ENCODE results near the gene PRSS2. TPM values are rescaled to one million over a fixed set of nuclear protein-coding genes. Genes with fewer than 3 reads are reported as not detected.
"Not testable (repeated sequence)": the region's sequence is repeated elsewhere in the genome, so short reads cannot be mapped to it uniquely, and the experiment has no call there.

Gene PRSS2
- total RNA-seq, 2 donors from 2014 or later: not detected

DNA sequence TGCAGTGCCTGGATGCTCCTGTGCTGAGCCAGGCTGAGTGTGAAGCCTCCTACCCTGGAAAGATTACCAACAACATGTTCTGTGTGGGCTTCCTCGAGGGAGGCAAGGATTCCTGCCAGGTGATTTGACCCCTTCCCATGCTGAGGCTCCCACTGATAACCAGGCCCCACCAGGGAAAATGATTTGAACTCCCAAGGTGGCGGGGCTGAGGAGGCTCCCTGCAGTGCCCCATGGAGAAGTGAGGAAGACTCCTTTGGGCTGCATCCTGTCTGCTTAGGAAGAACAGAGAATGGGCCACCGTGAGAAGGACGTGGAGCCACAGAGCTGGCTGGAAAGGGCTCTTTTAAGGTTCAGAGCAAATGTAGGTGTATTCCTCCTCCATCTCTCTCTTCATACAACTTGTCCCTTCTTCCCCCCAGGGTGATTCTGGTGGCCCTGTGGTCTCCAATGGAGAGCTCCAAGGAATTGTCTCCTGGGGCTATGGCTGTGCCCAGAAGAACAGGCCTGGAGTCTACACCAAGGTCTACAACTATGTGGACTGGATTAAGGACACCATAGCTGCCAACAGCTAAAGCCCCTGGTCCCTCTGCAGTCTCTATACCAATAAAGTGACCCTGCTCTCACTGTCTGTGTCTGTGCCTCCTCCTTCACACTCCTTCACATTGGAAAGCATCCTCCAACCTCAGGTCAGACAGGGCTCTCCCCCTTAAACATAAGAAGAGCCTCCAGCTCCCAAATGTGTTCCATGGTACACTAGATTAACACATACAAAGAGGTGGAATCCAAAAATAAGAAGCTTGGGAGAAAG is 3.4 kb downstream of the PRSS2 start:
- 83% methylated on average over 4 of the region's 4 CpGs for WGBS
- Histone ChIP-seq H3K27ac (no peak overlapping the region), H3K9me3 (no peaks in the 10 kb centered on the region), H3K27me3 (replicated peaks; ENCODE audit: insufficient read depth) (no peaks in the 10 kb centered on the region), H3K4me1 (replicated peaks) (no peaks in the 10 kb centered on the region), H3K36me3 (no peaks in the 10 kb centered on the region), H3K4me3 (no peak overlapping the region)
- intact Hi-C loops (cut with DNase I): no loop called here
- TF ChIP-seq POLR2A (IDR thresholded peaks at IDR 0.05) (no peak), POLR2AphosphoS5 (IDR thresholded peaks at IDR 0.05) (no peak)
- TF ChIP-seq, protein P1, sequence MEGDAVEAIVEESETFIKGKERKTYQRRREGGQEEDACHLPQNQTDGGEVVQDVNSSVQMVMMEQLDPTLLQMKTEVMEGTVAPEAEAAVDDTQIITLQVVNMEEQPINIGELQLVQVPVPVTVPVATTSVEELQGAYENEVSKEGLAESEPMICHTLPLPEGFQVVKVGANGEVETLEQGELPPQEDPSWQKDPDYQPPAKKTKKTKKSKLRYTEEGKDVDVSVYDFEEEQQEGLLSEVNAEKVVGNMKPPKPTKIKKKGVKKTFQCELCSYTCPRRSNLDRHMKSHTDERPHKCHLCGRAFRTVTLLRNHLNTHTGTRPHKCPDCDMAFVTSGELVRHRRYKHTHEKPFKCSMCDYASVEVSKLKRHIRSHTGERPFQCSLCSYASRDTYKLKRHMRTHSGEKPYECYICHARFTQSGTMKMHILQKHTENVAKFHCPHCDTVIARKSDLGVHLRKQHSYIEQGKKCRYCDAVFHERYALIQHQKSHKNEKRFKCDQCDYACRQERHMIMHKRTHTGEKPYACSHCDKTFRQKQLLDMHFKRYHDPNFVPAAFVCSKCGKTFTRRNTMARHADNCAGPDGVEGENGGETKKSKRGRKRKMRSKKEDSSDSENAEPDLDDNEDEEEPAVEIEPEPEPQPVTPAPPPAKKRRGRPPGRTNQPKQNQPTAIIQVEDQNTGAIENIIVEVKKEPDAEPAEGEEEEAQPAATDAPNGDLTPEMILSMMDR (IDR thresholded peaks at IDR 0.05): no peak
- DNase-seq (ENCODE audit: low spot score): no peak

DNA sequence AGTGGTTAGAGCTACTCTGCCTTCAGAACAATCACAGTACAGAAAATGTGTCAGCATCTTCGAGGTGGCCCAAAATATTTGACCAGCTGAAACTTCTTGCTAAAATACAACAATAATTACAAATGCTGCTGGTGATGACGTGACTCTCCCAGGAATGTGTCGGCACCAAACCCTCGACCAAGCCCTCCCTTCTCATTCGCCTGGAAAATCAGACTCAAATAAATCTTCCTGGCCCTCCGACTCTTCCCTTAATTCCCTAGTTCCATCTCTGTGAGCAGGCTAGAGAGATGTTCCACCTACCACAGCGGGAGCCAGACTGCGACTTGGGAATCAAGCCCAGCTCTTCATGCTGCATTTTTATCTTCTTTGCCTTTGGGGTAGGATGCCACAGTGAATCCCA is 4.1 kb downstream of the PRSS2 start:
- no peaks in the 10 kb centered on the region for H3K9me3 ChIP-seq
- no peak for DNase-seq (ENCODE audit: low spot score)
- TF ChIP-seq POLR2AphosphoS5 (IDR thresholded peaks at IDR 0.05): no peak
- no peak for TF ChIP-seq POLR2A (IDR thresholded peaks at IDR 0.05)
- TF ChIP-seq, protein P1 (IDR thresholded peaks at IDR 0.05): no peak
- H3K27ac ChIP-seq: no peak overlapping the region
- intact Hi-C loops (cut with DNase I): no loop called here
- no peaks in the 10 kb centered on the region for H3K27me3 ChIP-seq (replicated peaks; ENCODE audit: insufficient read depth)
- no peaks in the 10 kb centered on the region for H3K36me3 ChIP-seq
- 52% methylated on average over 8 of the region's 8 CpGs for whole genome bisulfite sequencing
- H3K4me1 ChIP-seq (replicated peaks): no peaks in the 10 kb centered on the region
- no peak overlapping the region for H3K4me3 ChIP-seq

DNA sequence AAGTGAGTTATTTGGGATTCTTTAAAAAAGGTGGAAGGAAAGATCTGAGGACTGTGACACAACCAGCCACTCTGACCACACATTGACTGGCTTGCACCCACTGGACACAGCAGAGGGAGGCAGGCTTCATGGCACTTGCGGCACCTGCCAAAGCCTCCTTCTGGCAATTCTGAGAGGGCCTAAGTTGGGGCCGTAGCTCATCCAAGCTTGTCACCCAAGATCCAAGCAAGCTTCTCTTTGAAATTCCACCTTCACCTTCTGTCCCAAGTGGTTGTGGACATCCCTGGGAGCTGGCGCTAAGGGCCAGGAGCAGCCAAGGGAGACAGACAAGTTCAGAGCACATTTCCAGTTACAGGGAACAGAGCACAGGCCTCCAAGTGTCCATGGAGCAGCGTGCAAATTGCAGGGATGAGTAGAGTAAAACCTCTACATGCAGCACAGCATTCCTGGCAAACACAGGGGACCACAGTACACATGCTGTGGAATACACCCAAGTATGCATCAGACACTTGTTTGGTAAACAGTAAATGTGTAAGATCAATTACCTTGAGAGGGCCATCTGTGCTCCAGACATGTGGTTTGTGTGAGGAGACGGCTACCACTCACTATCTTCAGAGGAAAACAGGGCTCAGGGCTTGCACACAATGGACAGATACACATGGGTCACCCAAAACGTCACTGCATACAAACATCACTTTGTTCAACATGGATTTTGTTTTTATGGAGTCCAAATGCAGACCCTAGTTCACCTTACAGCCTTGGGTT is 4.8 kb downstream of the PRSS2 start:
- intact Hi-C loops (cut with DNase I); H3K27ac ChIP-seq: not testable (repeated sequence)
- WGBS: 80% methylated on average over 6 of the region's 6 CpGs

DNA sequence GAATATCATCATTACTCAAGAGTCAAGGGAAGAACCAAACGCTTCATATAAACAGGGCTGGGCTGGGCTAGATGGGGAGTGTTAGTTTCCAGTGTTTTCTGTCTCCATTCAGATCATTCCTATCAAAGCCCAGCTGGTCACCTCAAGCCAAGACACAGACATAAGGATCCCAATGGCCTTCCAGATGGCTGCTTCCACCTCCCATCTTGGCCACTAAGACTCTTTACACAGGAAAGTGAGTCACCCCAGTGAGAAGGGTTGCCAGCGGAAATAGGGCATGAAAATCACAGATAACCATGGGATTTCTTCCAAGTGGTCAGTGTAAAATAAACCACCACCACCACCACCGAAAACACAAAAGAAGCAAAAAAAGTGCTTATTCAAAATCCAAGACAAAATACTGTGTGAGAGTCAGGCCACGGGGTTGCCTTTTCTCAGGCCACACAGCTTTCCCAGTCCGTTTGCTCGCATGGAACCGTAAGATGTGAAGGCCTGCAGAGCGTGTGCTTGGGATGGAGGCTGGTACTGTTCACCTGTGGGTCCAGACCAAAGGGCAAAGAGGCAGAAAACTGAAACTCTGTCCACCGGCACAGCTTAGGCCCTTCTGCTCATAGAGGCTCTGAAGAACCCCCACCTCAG is 5.6 kb downstream of the PRSS2 start:
- DNase-seq (ENCODE audit: low spot score): no peak
- Histone ChIP-seq H3K27ac (no peak overlapping the region), H3K4me1 (replicated peaks) (no peaks in the 10 kb centered on the region), H3K4me3 (no peak overlapping the region), H3K27me3 (replicated peaks; ENCODE audit: insufficient read depth) (no peaks in the 10 kb centered on the region), H3K9me3 (no peaks in the 10 kb centered on the region), H3K36me3 (no peaks in the 10 kb centered on the region)
- 76% methylated on average over 9 of the region's 9 CpGs for WGBS
- intact Hi-C loops (cut with DNase I): no loop called here
- no peak for TF ChIP-seq POLR2A (IDR thresholded peaks at IDR 0.05)
- TF ChIP-seq POLR2AphosphoS5 (IDR thresholded peaks at IDR 0.05): no peak
- TF ChIP-seq, protein P1 (IDR thresholded peaks at IDR 0.05): no peak

More for the DNA sequence above, 4.8 kb downstream of the PRSS2 start:
- not testable (repeated sequence) for H3K27me3 ChIP-seq (replicated peaks; ENCODE audit: insufficient read depth); DNase-seq (ENCODE audit: low spot score); H3K4me3 ChIP-seq; H3K36me3 ChIP-seq; H3K9me3 ChIP-seq; H3K4me1 ChIP-seq (replicated peaks)

DNA sequence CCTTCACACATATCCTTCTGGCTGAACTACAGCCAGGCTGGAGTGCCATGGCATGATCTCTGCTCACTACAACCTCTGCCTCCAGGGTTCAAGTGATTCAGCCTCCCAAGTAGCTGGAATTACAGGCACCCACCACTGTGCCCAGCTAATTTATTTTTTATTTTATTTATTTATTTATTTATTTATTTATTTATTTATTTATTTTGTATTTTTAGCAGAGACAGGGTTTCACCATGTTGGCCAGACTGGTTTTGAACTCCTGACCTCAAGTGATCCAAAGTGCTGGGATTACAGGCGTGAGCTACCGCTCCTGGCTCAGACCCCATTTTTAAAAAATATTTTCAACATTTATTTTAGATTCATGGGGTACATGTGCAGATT is 6.1 kb downstream of the PRSS2 start:
- H3K4me3 ChIP-seq; intact Hi-C loops (cut with DNase I); H3K36me3 ChIP-seq; DNase-seq (ENCODE audit: low spot score); H3K27me3 ChIP-seq (replicated peaks; ENCODE audit: insufficient read depth); H3K4me1 ChIP-seq (replicated peaks); H3K9me3 ChIP-seq; H3K27ac ChIP-seq: not testable (repeated sequence)
- 94% methylated on average over 2 of the region's 2 CpGs for WGBS
